B cell (primary cell): ENCODE results near the gene SPTBN1. TPM values are rescaled to one million over a fixed set of nuclear protein-coding genes. Genes with fewer than 3 reads are reported as not detected.

ENCODE experiments used
- ATAC-seq: fragments of 200-7000 bp; cut with Tn5 transposase; one replicate; pipeline ENCODE4 v1.10.0; 2021; ENCODE audit warnings: low read depth, mild to moderate bottlenecking, moderate number of reproducible peaks, moderate library complexity
- CTCF ChIA-PET: fragments of 350-600 bp; sonication (Branson Sonifier 250); formaldehyde crosslinking; loops from one replicate; lab custom pipeline; 2021; ENCODE audit warnings: antibody characterized with exemption, inconsistent platforms; lab: Charles Lee
- POLR2A ChIA-PET: fragments of 350-600 bp; sonication (Branson Sonifier 250); formaldehyde crosslinking; loops from one replicate; lab custom pipeline; 2021; ENCODE audit warnings: antibody characterized with exemption; lab: Charles Lee
- DNase-seq: peaks from one replicate; pipeline ENCODE4 v3.0.0; 2013
- H2AFZ ChIP-seq: 2 replicates; pipeline ENCODE4 v1.6.1; 2012; ENCODE audit warnings: mild to moderate bottlenecking, low read depth, low read length; ENCODE audit not compliant: insufficient read depth, poor library complexity, severe bottlenecking
- H3K27ac ChIP-seq, 2 donors: 1 replicate in 1 of 2; 2 replicates in 1 of 2; pipeline ENCODE4 v1.5.1; 2012 to 2013; ENCODE audit warnings: low read length in 2 of 2, mild to moderate bottlenecking in 2 of 2, moderate library complexity in 1 of 2
- H3K27me3 ChIP-seq, 4 experiments: fragments of 200-600 bp in 1 of 4; sonication (generic) in 1 of 4; replicated peaks in 1 of 4; 1 replicate in 2 of 4; 2 replicates in 2 of 4; pipeline versions ENCODE4 v1.6.1 to v1.7.0; 2013 to 2016; ENCODE audit warnings: low read length in 3 of 4, mild to moderate bottlenecking in 2 of 4, mixed read lengths in 1 of 4, moderate library complexity in 1 of 4; ENCODE audit not compliant: insufficient read depth in 4 of 4, control insufficient read depth in 3 of 4; ENCODE audit errors: control extremely low read depth in 1 of 4
- H3K36me3 ChIP-seq, 2 experiments: replicated peaks in 1 of 2; 1 replicate in 1 of 2; 2 replicates in 1 of 2; pipeline versions ENCODE4 v1.6.1 to v1.7.1; 2013; ENCODE audit warnings: low read length in 1 of 2; ENCODE audit not compliant: insufficient read depth in 2 of 2, control insufficient read depth in 1 of 2; ENCODE audit errors: control extremely low read depth in 1 of 2, extremely low read depth in 1 of 2
- H3K4me1 ChIP-seq, 2 donors: fragments of 200-600 bp in 1 of 2; sonication (generic) in 1 of 2; 1 replicate in 1 of 2; 2 replicates in 1 of 2; pipeline versions ENCODE4 v1.5.1 to v1.6.1; 2013 to 2017; ENCODE audit warnings: low read length in 2 of 2; ENCODE audit not compliant: control insufficient read depth in 2 of 2, insufficient read depth in 2 of 2
- H3K4me2 ChIP-seq: replicated peaks from 2 replicates; pipeline ENCODE3; 2012; ENCODE audit warnings: mild to moderate bottlenecking, low read depth, low read length; ENCODE audit not compliant: poor library complexity, severe bottlenecking
- H3K4me3 ChIP-seq, 5 experiments: fragments of 200-600 bp in 1 of 5; sonication (generic) in 1 of 5; 1 replicate in 3 of 5; 2 replicates in 2 of 5; pipeline versions ENCODE4 v1.5.1 to v1.7.0; 2011 to 2016; ENCODE audit warnings: low read length in 4 of 5, mild to moderate bottlenecking in 4 of 5, low read depth in 2 of 5, control low read depth in 1 of 5, moderate library complexity in 1 of 5; ENCODE audit not compliant: insufficient read depth in 1 of 5; ENCODE audit errors: control extremely low read depth in 1 of 5, extremely low read depth in 1 of 5
- H3K79me2 ChIP-seq: fragments of 200-600 bp; sonication (generic); one replicate; pipeline ENCODE4 v1.6.0; 2016; ENCODE audit warnings: low read length; ENCODE audit not compliant: control insufficient read depth, insufficient read depth
- H3K9ac ChIP-seq: fragments of 200-600 bp; sonication (generic); 2 replicates; pipeline ENCODE4 v1.6.1; 2017; ENCODE audit warnings: mild to moderate bottlenecking, low read length, moderate library complexity
- H3K9me3 ChIP-seq, 3 donors: one replicate each; pipeline versions ENCODE4 v1.6.1 to v1.7.1; 2013; ENCODE audit warnings: low read length in 2 of 3; ENCODE audit not compliant: control insufficient read depth in 2 of 3, insufficient read depth in 1 of 3; ENCODE audit errors: control extremely low read depth in 1 of 3
- H4K20me1 ChIP-seq: 2 replicates; pipeline ENCODE4 v1.6.0; 2012; ENCODE audit warnings: mild to moderate bottlenecking, low read length; ENCODE audit not compliant: insufficient read depth, control insufficient read depth, poor library complexity, severe bottlenecking
- H3K27ac Mint-ChIP-seq: one replicate; pipeline ENCODE4 v1.8.0; 2021; ENCODE audit warnings: mixed read lengths
- H3K27me3 Mint-ChIP-seq: one replicate; pipeline ENCODE4 v1.8.0; 2021; ENCODE audit warnings: mixed read lengths
- H3K4me1 Mint-ChIP-seq: one replicate; pipeline ENCODE4 v1.8.0; 2021; ENCODE audit warnings: mixed read lengths
- H3K4me3 Mint-ChIP-seq: one replicate; pipeline ENCODE4 v1.8.0; 2021; ENCODE audit warnings: mixed read lengths
- H3K9me3 Mint-ChIP-seq: one replicate; pipeline ENCODE4 v1.8.0; 2022; ENCODE audit warnings: mixed read lengths; ENCODE audit not compliant: insufficient read depth
- EZH2 ChIP-seq: IDR thresholded peaks from 2 replicates; pipeline ENCODE4 v1.6.1; 2012; ENCODE audit warnings: borderline replicate concordance, low read depth, mild to moderate bottlenecking, moderate library complexity, low read length; ENCODE audit not compliant: insufficient read depth, poor library complexity, severe bottlenecking
- whole genome bisulfite sequencing: methylation state at CpG from one replicate; pipeline ENCODE4 v1.1.5; 2013; ENCODE audit warnings: missing lambda C conversion rate; ENCODE audit not compliant: insufficient coverage; 5-methylcytosine and 5-hydroxymethylcytosine counted together
- intact Hi-C: fragments of 100-400 bp; cut with micrococcal nuclease; formaldehyde crosslinking; loops from one replicate; pipeline ENCODE4 v1.10.0; 2022
- polyA plus RNA-seq: library from polyadenylated mRNA; depleted of rRNA; stranded (reverse); fragments of >200 nt; gene quantifications from 2 replicates; pipeline ENCODE4 v1.2.3, GENCODE V29; 2012
- total RNA-seq, 2 donors: library from RNA; stranded (reverse); fragments of 120-200 nt in 1 of 2; gene quantifications; 1 replicate in 1 of 2; 2 replicates in 1 of 2; pipeline versions ENCODE4 v1.2.3 to v1.2.4, GENCODE V29; 2013 to 2022
- TF ChIP-seq, protein P1 (sequence below): fragments of 200-600 bp; IDR thresholded peaks from one replicate; pipeline ENCODE4 v1.8.0; 2022; ENCODE audit warnings: antibody characterized with exemption, mild to moderate bottlenecking

The SPTBN1 gene
- total and polyA plus RNA-seq, 2 donors (not counting 1 experiment from before 2014, with no cell fraction given): 43.7 to 144 TPM

DNA sequence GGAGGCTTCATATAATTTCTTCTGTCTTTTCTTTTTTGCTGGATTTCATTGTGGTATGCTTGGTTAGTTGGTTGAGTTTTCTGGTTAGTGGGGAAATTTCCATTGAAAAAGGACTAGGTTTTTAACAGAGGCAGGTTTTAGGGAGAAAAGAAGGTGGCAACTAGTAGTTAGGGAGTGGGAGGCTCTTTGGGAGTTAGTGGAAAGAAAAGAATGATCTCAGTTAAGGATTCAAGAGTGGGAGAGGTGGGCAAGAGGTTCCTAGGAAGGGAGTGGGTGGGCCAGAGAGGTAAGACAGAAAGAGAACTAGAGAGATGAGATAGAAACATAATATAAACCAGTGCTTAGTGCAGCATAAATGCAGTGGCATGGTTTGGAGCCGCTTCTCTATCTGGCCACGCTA, 96.9 kb downstream of the SPTBN1 start:
- no peak overlapping the region for H3K4me2 ChIP-seq
- Mint-ChIP-seq H3K27ac (peak overlapping the region; percentile 27), H3K9me3 (no peaks in the 10 kb centered on the region), H3K4me1 (peaks cover 43% of the 10 kb centered on the region), H3K27me3 (no peaks in the 10 kb centered on the region), H3K4me3 (no peak overlapping the region)
- no peak for TF ChIP-seq EZH2
- TF ChIP-seq, protein P1, sequence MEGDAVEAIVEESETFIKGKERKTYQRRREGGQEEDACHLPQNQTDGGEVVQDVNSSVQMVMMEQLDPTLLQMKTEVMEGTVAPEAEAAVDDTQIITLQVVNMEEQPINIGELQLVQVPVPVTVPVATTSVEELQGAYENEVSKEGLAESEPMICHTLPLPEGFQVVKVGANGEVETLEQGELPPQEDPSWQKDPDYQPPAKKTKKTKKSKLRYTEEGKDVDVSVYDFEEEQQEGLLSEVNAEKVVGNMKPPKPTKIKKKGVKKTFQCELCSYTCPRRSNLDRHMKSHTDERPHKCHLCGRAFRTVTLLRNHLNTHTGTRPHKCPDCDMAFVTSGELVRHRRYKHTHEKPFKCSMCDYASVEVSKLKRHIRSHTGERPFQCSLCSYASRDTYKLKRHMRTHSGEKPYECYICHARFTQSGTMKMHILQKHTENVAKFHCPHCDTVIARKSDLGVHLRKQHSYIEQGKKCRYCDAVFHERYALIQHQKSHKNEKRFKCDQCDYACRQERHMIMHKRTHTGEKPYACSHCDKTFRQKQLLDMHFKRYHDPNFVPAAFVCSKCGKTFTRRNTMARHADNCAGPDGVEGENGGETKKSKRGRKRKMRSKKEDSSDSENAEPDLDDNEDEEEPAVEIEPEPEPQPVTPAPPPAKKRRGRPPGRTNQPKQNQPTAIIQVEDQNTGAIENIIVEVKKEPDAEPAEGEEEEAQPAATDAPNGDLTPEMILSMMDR: no peak
- no peaks in the 10 kb centered on the region for H4K20me1 ChIP-seq
- no peaks in the 10 kb centered on the region for H3K79me2 ChIP-seq
- WGBS: 100% methylated on average over 1 of the region's 2 CpGs
- no peak for DNase-seq
- no peak for ATAC-seq
- ChIA-PET POLR2A (no interaction called here), CTCF (interaction anchor here (1.4 kb wide), 1 partner anchor 30 kb away, joined by 4 read pairs; no protein-coding TSS in a partner anchor)
- H3K9ac ChIP-seq: no peak overlapping the region
- H3K27me3 ChIP-seq: no peaks in the 10 kb centered on the region
- H2AFZ ChIP-seq: no peak overlapping the region
- H3K9me3 ChIP-seq: no peaks in the 10 kb centered on the region
- intact Hi-C loops: loop anchor here (10.0 kb wide), 1 partner anchor 448 kb away; no protein-coding TSS in a partner anchor
- H3K4me1 ChIP-seq: peaks cover 19 to 23% of the 10 kb centered on the region in 2 donors
- H3K27ac ChIP-seq: no peak overlapping the region
- no peaks in the 10 kb centered on the region for H3K36me3 ChIP-seq
- no peak overlapping the region for H3K4me3 ChIP-seq

DNA sequence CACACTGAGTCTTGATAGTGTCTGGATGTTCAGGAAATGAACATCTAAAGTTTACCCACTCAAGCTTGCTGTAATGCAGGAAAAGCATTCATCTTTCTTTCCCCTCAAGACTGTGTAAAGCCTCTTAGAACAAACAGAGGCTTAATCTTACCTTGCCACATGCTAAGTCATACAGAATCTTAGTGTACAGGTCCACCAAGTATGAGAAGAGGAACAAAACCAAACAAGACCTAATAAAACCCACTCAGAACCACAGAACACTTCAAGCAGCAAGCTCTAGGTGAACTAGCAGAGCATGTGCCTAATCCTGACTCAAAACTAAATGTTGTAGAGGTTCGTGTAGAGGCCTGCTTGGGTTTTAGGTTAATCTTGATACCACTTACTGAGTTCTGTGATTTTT, 97.6 kb downstream of the SPTBN1 start:
- Mint-ChIP-seq H3K9me3 (no peaks in the 10 kb centered on the region), H3K27me3 (no peaks in the 10 kb centered on the region), H3K4me3 (no peak overlapping the region), H3K4me1 (peaks cover 43% of the 10 kb centered on the region), H3K27ac (peak overlapping the region; percentile 11)
- Histone ChIP-seq H3K9me3 (no peaks in the 10 kb centered on the region), H3K4me2 (no peak overlapping the region), H3K4me1 (peaks cover 19 to 23% of the 10 kb centered on the region in 2 donors), H2AFZ (no peak overlapping the region), H4K20me1 (no peaks in the 10 kb centered on the region), H3K27ac (no peak overlapping the region), H3K27me3 (no peaks in the 10 kb centered on the region), H3K4me3 (no peak overlapping the region), H3K9ac (no peak overlapping the region), H3K79me2 (peaks cover 2% of the 10 kb centered on the region), H3K36me3 (no peaks in the 10 kb centered on the region)
- DNase-seq: no peak
- no peak for ATAC-seq
- ChIA-PET POLR2A (no interaction called here), CTCF (interaction anchor here (1.4 to 2.0 kb wide), 4 partner anchors 23 to 37 kb away, joined by 3 to 9 read pairs (median 4); no protein-coding TSS in a partner anchor)
- 67% methylated on average over 1 of the region's 1 CpG for WGBS
- TF ChIP-seq, protein P1: no peak
- no peak for TF ChIP-seq EZH2
- intact Hi-C loops: loop anchor here (10.0 kb wide), 1 partner anchor 449 kb away; no protein-coding TSS in a partner anchor
